Tibial nerve (tissue), 4 donors: ENCODE results near the gene OR6S1. TPM values are rescaled to one million over a fixed set of nuclear protein-coding genes. Genes with fewer than 3 reads are reported as not detected.

Experiments
- DNase-seq, 2 donors: peaks; one replicate each; pipeline ENCODE4 v3.0.0-alpha.2; 2019; ENCODE audit warnings: low spot score in 2 of 2
- H3K27ac ChIP-seq, 4 donors: fragments of 200-600 bp; sonication (generic) in 3 of 4; one replicate each; pipeline ENCODE4 v1.5.1; 2017 to 2019; ENCODE audit warnings: mild to moderate bottlenecking in 1 of 4
- H3K27me3 ChIP-seq, 2 donors: fragments of 200-600 bp; sonication (generic) in 1 of 2; one replicate each; pipeline versions ENCODE4 v1.5.1 to v1.6.0; 2017 to 2019
- H3K36me3 ChIP-seq, 3 donors: fragments of 200-600 bp; sonication (generic); one replicate each; pipeline ENCODE4 v1.5.1; 2018 to 2019
- H3K4me1 ChIP-seq, 4 donors: fragments of 200-600 bp; sonication (generic) in 3 of 4; one replicate each; pipeline ENCODE4 v1.5.1; 2017 to 2019
- H3K4me3 ChIP-seq, 4 donors: fragments of 200-600 bp; sonication (generic) in 3 of 4; one replicate each; pipeline ENCODE4 v1.5.1; 2017 to 2019; ENCODE audit warnings: mild to moderate bottlenecking in 1 of 4, moderate library complexity in 1 of 4
- H3K9me3 ChIP-seq, 4 donors: fragments of 200-600 bp; sonication (generic) in 3 of 4; one replicate each; pipeline ENCODE4 v1.5.1; 2017 to 2019
- EP300 ChIP-seq, 2 donors: sonication (generic); formaldehyde crosslinking; IDR thresholded peaks; one replicate each; pipeline ENCODE4 v1.6.1; 2017; ENCODE audit warnings: antibody characterized with exemption in 2 of 2, mild to moderate bottlenecking in 1 of 2
- POLR2A ChIP-seq, 2 donors: fragments of 450-650 bp; IDR thresholded peaks; one replicate each; pipeline ENCODE4 v1.6.1; 2017; ENCODE audit warnings: antibody characterized with exemption in 2 of 2, mild to moderate bottlenecking in 2 of 2, moderate library complexity in 2 of 2
- WGBS, 2 donors: methylation state at CpG; one replicate each; pipeline ENCODE4 v1.1.5; 2018; 5-methylcytosine and 5-hydroxymethylcytosine counted together
- total RNA-seq, 4 donors: library from RNA; depleted of rRNA; stranded (reverse); fragments of >200 nt; gene quantifications; one replicate each; pipeline ENCODE4 v1.1.0, GENCODE V29; 2016
- TF ChIP-seq, protein P1 (sequence below), 5 experiments: fragments of 200-600 bp in 3 of 5; fragments of 450-650 bp in 2 of 5; sonication (generic) in 3 of 5; IDR thresholded peaks; one replicate each; pipeline ENCODE4 v1.5.1; 2016 to 2019; ENCODE audit warnings: antibody characterized with exemption in 5 of 5, mild to moderate bottlenecking in 3 of 5, moderate library complexity in 2 of 5

OR6S1 gene, protein sequence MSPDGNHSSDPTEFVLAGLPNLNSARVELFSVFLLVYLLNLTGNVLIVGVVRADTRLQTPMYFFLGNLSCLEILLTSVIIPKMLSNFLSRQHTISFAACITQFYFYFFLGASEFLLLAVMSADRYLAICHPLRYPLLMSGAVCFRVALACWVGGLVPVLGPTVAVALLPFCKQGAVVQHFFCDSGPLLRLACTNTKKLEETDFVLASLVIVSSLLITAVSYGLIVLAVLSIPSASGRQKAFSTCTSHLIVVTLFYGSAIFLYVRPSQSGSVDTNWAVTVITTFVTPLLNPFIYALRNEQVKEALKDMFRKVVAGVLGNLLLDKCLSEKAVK
- total RNA-seq: not detected

DNA sequence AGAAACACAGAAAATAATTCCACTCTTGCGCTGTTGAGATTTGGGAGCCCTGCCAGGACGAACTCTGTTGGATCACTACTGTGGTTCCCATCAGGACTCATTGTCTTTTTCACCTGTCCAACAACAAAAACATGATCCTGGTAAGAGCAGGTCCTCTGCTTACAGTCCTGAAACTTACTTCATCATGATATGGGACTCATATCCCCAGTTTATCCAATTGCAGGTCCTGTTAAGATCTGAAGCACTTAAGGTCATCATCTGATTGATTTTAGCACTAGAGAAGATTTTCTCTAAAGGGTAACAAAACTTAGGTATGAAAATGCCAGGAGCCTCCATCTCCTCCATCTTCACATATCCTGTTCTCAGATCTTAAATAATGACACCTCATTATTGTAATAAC is at the start of gene OR6S1:
OR6S1 (minus strand) TSS at position 101 of the 400 bp plus-strand sequence; CDS start at position 101, 0 bp downstream.
- WGBS, 2 donors: 74 to 92% methylated on average over 2 of the region's 2 CpGs
- TF ChIP-seq, protein P1, sequence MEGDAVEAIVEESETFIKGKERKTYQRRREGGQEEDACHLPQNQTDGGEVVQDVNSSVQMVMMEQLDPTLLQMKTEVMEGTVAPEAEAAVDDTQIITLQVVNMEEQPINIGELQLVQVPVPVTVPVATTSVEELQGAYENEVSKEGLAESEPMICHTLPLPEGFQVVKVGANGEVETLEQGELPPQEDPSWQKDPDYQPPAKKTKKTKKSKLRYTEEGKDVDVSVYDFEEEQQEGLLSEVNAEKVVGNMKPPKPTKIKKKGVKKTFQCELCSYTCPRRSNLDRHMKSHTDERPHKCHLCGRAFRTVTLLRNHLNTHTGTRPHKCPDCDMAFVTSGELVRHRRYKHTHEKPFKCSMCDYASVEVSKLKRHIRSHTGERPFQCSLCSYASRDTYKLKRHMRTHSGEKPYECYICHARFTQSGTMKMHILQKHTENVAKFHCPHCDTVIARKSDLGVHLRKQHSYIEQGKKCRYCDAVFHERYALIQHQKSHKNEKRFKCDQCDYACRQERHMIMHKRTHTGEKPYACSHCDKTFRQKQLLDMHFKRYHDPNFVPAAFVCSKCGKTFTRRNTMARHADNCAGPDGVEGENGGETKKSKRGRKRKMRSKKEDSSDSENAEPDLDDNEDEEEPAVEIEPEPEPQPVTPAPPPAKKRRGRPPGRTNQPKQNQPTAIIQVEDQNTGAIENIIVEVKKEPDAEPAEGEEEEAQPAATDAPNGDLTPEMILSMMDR (IDR thresholded peaks at IDR 0.05): no peak
- no peak for TF ChIP-seq EP300 (IDR thresholded peaks at IDR 0.05)
- TF ChIP-seq POLR2A (IDR thresholded peaks at IDR 0.05): no peak
- H3K4me3 ChIP-seq: no peak within 1 kb of the TSS
- no peak within 1 kb of the TSS for H3K27ac ChIP-seq
- no peak for DNase-seq
- H3K27me3 ChIP-seq: peaks cover 0 to 31% of the 10 kb centered on the region in 2 donors
- no peaks in the 10 kb centered on the region for H3K9me3 ChIP-seq
- H3K4me1 ChIP-seq: no peaks in the 10 kb centered on the region
- H3K36me3 ChIP-seq: no peaks in the 10 kb centered on the region

DNA sequence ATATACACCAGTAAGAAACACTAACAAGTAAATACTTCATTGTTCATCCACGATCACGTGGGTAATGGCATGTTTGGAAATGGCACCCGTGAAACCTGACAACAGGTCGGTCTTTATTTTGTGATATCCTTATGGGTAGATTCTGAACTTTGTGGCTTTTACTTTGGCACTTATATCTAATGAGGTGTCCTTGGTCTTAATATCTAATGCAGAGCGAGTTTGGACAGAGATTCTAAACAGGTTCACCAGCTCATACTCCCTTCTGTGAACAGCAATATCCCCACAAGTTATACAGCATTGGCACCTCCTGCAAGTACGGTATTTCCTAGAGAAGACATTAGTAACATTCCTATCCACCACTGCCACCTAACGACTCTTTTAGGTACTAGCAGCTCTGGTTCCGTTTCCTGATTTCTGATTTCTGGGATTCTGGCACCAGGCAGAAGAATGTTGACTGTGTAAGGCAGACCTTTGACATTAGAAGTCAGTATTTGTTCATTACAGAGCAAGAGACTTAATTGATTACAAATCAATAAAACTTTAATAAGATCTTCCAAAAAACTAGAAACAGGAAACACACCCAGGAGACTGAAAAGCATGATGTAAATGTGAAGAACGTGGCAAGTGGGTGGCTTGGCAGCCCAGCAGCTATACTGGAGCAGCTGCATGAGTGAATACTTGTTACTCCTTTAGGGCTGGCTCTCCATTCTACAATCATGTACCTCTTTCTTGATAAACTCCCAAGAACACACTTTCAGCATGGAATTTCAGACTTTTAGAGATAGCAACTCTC is 49.6 kb upstream of the OR6S1 start:
- DNase-seq: peak in 1 of 2 donors; percentile 82
- H3K4me3 ChIP-seq: no peak overlapping the region
- no peaks in the 10 kb centered on the region for H3K9me3 ChIP-seq
- TF ChIP-seq POLR2A (IDR thresholded peaks at IDR 0.05): no peak
- TF ChIP-seq, protein P1 (IDR thresholded peaks at IDR 0.05): peak; percentile 78 to 86 (median 83)
- peak in 1 of 2 donors; percentile 14 for TF ChIP-seq EP300 (IDR thresholded peaks at IDR 0.05)
- H3K27me3 ChIP-seq: no peaks in the 10 kb centered on the region
- peaks cover 0 to 26% (median 0%) of the 10 kb centered on the region in 3 donors for H3K36me3 ChIP-seq
- H3K27ac ChIP-seq: peak overlapping the region in 2 of 4 donors; percentile 4 to 55
- peaks cover 0 to 44% (median 19%) of the 10 kb centered on the region in 4 donors for H3K4me1 ChIP-seq
- 22 to 23% methylated on average over 9 of the region's 9 CpGs for WGBS, 2 donors

DNA sequence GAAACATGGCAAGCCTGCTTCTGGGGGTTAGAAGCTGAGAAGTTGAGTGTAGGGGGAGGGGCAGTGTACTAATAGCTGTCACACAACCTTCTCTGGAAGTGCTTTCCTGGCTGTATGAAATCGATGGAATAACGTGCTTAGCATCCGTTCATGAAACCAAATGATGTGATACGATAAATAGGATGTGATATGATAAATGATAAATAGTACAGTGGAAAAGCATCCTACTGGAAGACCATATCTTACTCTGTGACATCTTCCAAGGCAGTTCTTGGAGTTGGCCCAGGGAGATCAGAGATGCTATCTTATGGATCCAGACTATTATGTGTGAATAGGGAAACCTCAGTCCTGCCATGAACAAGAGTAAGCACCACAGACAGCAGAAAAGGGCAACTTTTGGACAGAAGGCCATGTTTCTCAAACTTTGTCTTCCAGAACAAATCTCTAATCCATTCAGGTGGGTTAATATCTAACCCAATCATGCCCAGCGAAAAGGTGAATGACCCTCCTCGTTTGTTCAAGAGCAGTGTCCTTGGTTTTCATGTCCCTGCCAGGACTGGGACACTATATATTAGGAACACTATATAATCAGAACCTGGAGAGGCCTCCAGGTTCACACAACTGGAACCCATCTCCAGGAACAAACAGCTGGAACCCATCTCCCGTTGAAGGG is 46.8 kb upstream of the OR6S1 start, which contains the start of gene ANG:
ANG (plus strand) TSS at position 598 of the 673 bp plus-strand sequence. CDS start 4,801 bp downstream, outside the sequence.
- TF ChIP-seq, protein P1 (IDR thresholded peaks at IDR 0.05): no peak
- TF ChIP-seq EP300 (IDR thresholded peaks at IDR 0.05) (no peak), POLR2A (IDR thresholded peaks at IDR 0.05) (no peak)
- peak within 1 kb of the TSS in 2 of 4 donors; percentile 16 to 52 for H3K27ac ChIP-seq
- no peaks in the 10 kb centered on the region for H3K9me3 ChIP-seq
- WGBS, 2 donors: 78 to 85% methylated on average over 7 of the region's 7 CpGs
- H3K4me1 ChIP-seq: peaks cover 0 to 54% (median 24%) of the 10 kb centered on the region in 4 donors
- H3K36me3 ChIP-seq: peaks cover 0 to 1% (median 0%) of the 10 kb centered on the region in 3 donors
- H3K4me3 ChIP-seq: no peak within 1 kb of the TSS
- H3K27me3 ChIP-seq: no peaks in the 10 kb centered on the region
- DNase-seq: no peak

DNA sequence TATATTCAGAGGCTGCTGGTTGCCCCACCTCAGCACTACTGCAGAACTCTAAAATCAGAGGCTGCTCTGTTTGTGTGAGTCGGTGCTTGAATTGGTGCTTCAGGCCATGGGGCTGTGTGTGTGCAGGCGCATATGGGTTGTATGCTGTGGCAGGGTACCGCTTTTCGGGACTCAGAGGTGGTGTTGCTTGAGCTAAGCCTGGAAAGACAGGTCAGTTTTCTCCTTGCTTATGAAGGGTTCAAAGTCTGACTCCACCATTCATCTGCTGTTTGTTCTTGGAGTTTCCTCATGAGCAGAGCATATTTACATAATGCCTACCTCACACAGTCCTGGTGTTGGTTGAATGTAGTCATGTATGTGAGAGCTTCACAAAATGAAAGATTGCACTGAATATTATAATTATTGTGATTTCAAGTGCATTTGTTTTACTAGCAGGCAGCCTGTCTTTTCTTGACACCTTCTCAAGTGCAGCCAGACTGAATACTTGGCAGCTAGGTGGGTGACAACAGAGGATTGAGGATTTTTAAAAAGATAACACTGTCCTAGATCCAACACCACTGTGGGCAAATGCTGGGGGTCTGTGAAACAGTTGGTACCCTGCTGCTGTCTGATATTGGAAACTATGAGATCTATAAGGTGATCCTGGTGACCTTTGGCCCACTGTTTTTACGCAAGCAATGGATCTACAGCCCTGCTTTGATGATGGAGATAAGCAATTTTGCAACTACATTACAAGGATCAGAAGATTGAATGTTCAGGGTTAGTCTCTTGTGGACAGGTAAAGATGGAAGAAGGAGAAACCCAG is 46.1 kb upstream of the OR6S1 start:
- Histone ChIP-seq H3K4me1 (peaks cover 0 to 54% (median 24%) of the 10 kb centered on the region in 4 donors), H3K9me3 (no peaks in the 10 kb centered on the region), H3K27ac (peak overlapping the region in 2 of 4 donors; percentile 16 to 52), H3K4me3 (no peak overlapping the region), H3K27me3 (no peaks in the 10 kb centered on the region), H3K36me3 (no peaks in the 10 kb centered on the region)
- TF ChIP-seq, protein P1 (IDR thresholded peaks at IDR 0.05): no peak
- TF ChIP-seq POLR2A (IDR thresholded peaks at IDR 0.05): no peak
- no peak for TF ChIP-seq EP300 (IDR thresholded peaks at IDR 0.05)
- DNase-seq: no peak
- WGBS, 2 donors: 73 to 91% methylated on average over 5 of the region's 5 CpGs
